DOHH2 (cell line): ENCODE data around the gene CHST10.

ENCODE experiments used
- CTCF ChIP-seq: fragments of 200-600 bp; sonication (generic); IDR thresholded peaks from one replicate; pipeline ENCODE4 v1.5.1; 2014; ENCODE audit warnings: antibody characterized with exemption, mild to moderate bottlenecking, low read depth, low read length; ENCODE audit not compliant: poor library complexity, severe bottlenecking
- EZH2phosphoT487 ChIP-seq: fragments of 200-600 bp; sonication (generic); IDR thresholded peaks from 2 replicates; pipeline ENCODE4 v1.6.1; 2017; ENCODE audit warnings: borderline replicate concordance, mild to moderate bottlenecking, antibody characterized with exemption, low read length, moderate library complexity, mixed read lengths

GRCh38 chr2:100453853-100454252, 36.4 kb upstream of the CHST10 start:
- TF ChIP-seq EZH2phosphoT487 = no peak
- no peak for TF ChIP-seq CTCF
